ENCODE measurements around the gene THADA. TPM values are rescaled to one million over a fixed set of nuclear protein-coding genes. Genes with fewer than 3 reads are reported as not detected.

THADA gene
- total and polyA plus RNA-seq, 2 donors (not counting 3 experiments of a cell fraction or from before 2014, with no cell fraction given): 22.6 to 25.3 TPM

DNA sequence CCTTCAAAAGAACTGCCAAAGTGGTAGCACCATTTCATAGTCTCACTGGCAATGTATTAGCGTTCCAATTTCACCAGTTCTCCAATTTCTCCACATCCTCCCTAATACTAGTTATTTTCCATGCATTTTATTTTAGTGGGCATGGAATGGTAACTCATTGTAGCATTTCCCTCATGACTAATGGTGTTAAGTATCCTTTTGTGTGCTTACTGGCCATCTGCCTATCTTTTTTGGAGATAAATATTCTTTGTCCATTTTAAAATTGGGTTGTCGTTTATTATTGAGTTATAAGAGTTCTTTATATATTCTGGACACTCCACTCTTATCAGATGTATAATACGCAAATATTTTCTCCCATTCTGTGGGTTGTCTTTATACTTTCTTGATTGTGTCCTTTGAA lies 107.1 kb downstream of the THADA start:
- FAIRE-seq: no peak
- TF ChIP-seq JUN (IDR thresholded peaks at IDR 0.05; ENCODE audit: borderline replicate concordance, insufficient read depth, insufficient read length, low read depth) (no peak), EZH2 (IDR thresholded peaks at IDR 0.05; ENCODE audit: borderline replicate concordance, low read depth, low read length, severe bottlenecking) (no peak), CTCF (IDR thresholded peaks at IDR 0.05; ENCODE audit: extremely low read depth in 1 of 2, insufficient read depth in 1 of 2, low read depth in 1 of 2, low read length in 2 of 2) (no peak), POLR2A (IDR thresholded peaks at IDR 0.05; ENCODE audit: low read depth, low read length) (no peak), FOS (IDR thresholded peaks at IDR 0.05; ENCODE audit: borderline replicate concordance, insufficient read depth, low read length) (peak; percentile 27), MYC (IDR thresholded peaks at IDR 0.05; ENCODE audit: low read depth, low read length) (no peak), MAX (IDR thresholded peaks at IDR 0.05; ENCODE audit: insufficient read depth, insufficient read length) (no peak), POLR2AphosphoS5 (IDR thresholded peaks at IDR 0.05; ENCODE audit: insufficient read depth, low read depth, low read length) (no peak), GATA2 (IDR thresholded peaks at IDR 0.05; ENCODE audit: insufficient read depth, insufficient read length, low read depth, low read length) (peak; percentile 72)
- Histone ChIP-seq H3K9me1 (replicated peaks; ENCODE audit: control insufficient read depth, extremely low read depth, insufficient read depth, low read length) (no peaks in the 10 kb centered on the region), H3K9ac (replicated peaks; ENCODE audit: extremely low read depth, insufficient read depth, low read length) (no peak overlapping the region), H3K36me3 (ENCODE audit: control insufficient read depth in 2 of 2, extremely low read depth in 1 of 2, insufficient read depth in 2 of 2, low read length in 2 of 2) (no peaks in the 10 kb centered on the region), H3K9me3 (replicated peaks; ENCODE audit: control insufficient read depth, insufficient read depth, low read length) (no peaks in the 10 kb centered on the region), H3K4me2 (ENCODE audit: insufficient read depth, low read length) (peak overlapping the region; percentile 6), H3K27ac (ENCODE audit: insufficient read depth, low read depth, low read length) (no peak overlapping the region), H4K20me1 (replicated peaks; ENCODE audit: control insufficient read depth, extremely low read depth, insufficient read depth, low read length) (no peaks in the 10 kb centered on the region), H3K79me2 (ENCODE audit: control insufficient read depth, insufficient read depth, low read length) (no peaks in the 10 kb centered on the region), H3K4me1 (ENCODE audit: control insufficient read depth, extremely low read depth, insufficient read depth, low read length) (peaks cover 13% of the 10 kb centered on the region), H3K4me3 (replicated peaks in 1 of 3; ENCODE audit: insufficient read depth in 1 of 3, low read depth in 1 of 3, low read length in 3 of 3) (no peak overlapping the region), H3K27me3 (ENCODE audit: control insufficient read depth in 2 of 2, insufficient read depth in 2 of 2, low read length in 2 of 2) (no peaks in the 10 kb centered on the region), H2AFZ (ENCODE audit: low read depth, low read length) (no peak overlapping the region)
- dilution Hi-C loops (cut with MboI; ENCODE audit: extremely low pct_ligation_motif_present, low sequenced_read_pairs): no loop called here
- intact Hi-C loops (cut with micrococcal nuclease): loop anchor here (10.0 kb wide), 1 partner anchor 224 kb away; no protein-coding TSS in a partner anchor
- CTCF ChIA-PET: interaction anchor here (1.1 to 1.6 kb wide), 2 partner anchors 10 to 259 kb away, joined by 4 to 7 read pairs; no protein-coding TSS in a partner anchor
- POLR2A ChIA-PET: no interaction called here
- DNase-seq (ENCODE audit: low read depth, low spot score): peak; percentile 39
- no TSS peak for BruUV-seq (replicated peaks)

All from endothelial cell of umbilical vein (primary cell).